Ishikawa (cell line): ENCODE measurements around the gene SLC19A3.

ENCODE experiments used
- TAF1 ChIP-seq: IDR thresholded peaks from 2 replicates; pipeline ENCODE4 v1.6.1; 2012; ENCODE audit warnings: low read depth, mild to moderate bottlenecking
- TF ChIP-seq, protein P1 (sequence below): IDR thresholded peaks from 2 replicates; pipeline ENCODE4 v1.6.1; 2012

DNA sequence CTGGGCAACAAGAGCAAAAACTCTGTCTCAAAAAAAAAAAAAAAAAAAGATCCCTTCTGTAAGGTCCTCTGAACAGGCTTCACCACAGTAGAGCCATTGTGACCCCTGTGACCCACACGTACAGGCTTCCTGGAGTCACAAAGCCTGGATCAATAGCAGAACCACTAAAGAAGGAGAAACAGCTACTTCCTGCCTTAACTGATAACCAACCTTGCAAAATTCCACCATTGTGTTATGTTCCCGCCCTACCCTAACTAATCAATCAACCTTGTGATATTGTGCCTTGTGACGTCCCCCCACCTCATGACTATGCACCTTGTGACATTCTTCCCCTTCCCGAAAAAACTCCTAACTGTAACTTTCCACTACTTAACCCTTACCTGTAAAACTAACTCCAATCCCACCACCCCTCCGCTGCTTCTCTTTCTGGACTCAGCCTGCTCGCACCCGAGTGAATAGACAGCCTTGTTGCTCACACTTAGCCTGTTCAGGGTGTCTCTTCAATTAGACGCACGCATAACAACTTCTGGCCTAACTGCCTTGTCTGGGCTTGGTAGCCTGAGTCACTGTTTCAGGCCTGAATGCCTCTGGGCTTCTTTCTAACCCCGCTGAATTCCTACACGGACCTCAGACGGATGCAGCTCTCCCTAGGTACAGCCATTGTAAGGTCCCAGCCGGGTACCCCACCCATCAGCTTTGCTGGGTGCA is 41.7 kb upstream of the SLC19A3 start:
- TF ChIP-seq, protein P1, sequence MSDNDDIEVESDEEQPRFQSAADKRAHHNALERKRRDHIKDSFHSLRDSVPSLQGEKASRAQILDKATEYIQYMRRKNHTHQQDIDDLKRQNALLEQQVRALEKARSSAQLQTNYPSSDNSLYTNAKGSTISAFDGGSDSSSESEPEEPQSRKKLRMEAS = no peak
- TF ChIP-seq TAF1 = no peak
